Effector memory CD4-positive, alpha-beta T cell (primary cell): Measurements from ENCODE around the gene ARHGAP5.

Experiments used
- DNase-seq, 3 donors: peaks; one replicate each; pipeline ENCODE4 v3.0.0-alpha.2; 2020
- H3K27ac ChIP-seq: 2 replicates; pipeline ENCODE4 v1.7.0; 2013; ENCODE audit warnings: mild to moderate bottlenecking, low read length, moderate library complexity; ENCODE audit not compliant: insufficient read depth, poor library complexity, severe bottlenecking
- H3K27me3 ChIP-seq: replicated peaks from 2 replicates; pipeline ENCODE4 v1.7.0; 2013; ENCODE audit warnings: mild to moderate bottlenecking, low read length; ENCODE audit not compliant: insufficient read depth, control insufficient read depth, poor library complexity, severe bottlenecking
- H3K36me3 ChIP-seq: 2 replicates; pipeline ENCODE4 v1.7.0; 2013; ENCODE audit warnings: mild to moderate bottlenecking, low read length, moderate library complexity; ENCODE audit not compliant: control insufficient read depth, insufficient read depth
- H3K4me1 ChIP-seq: 2 replicates; pipeline ENCODE4 v1.7.0; 2013; ENCODE audit warnings: low read length, mild to moderate bottlenecking; ENCODE audit not compliant: control insufficient read depth, insufficient read depth, poor library complexity, severe bottlenecking
- H3K4me3 ChIP-seq: 2 replicates; pipeline ENCODE4 v1.7.0; 2013; ENCODE audit warnings: low read length, low read depth, mild to moderate bottlenecking; ENCODE audit not compliant: insufficient read depth, poor library complexity, severe bottlenecking
- H3K9me3 ChIP-seq: 2 replicates; pipeline ENCODE4 v1.7.0; 2013; ENCODE audit warnings: mild to moderate bottlenecking, low read length, moderate library complexity; ENCODE audit not compliant: control insufficient read depth
- total RNA-seq, 3 donors: gene quantifications; one replicate each; lab custom pipeline; 2026; lab: John Stamatoyannopoulos, UW

ARHGAP5 gene
- 112 to 155 (median 123) reads per million in 3 donors for total RNA-seq

GRCh38 chr14:32077081-32078022 lies at the start of gene ARHGAP5:
ARHGAP5 (plus strand) TSS chr14:32077304; CDS start chr14:32090670, 13,366 bp downstream.
- H3K9me3 ChIP-seq, result no peaks in the 10 kb centered on the region
- DNase-seq, result peak in 2 of 3 donors; percentile 63 to 64
- H3K27ac ChIP-seq, result peak within 1 kb of the TSS; percentile 71
- peaks cover 11% of the 10 kb centered on the region for H3K4me1 ChIP-seq
- no peaks in the 10 kb centered on the region for H3K27me3 ChIP-seq
- H3K36me3 ChIP-seq, result no peaks in the 10 kb centered on the region
- peak within 1 kb of the TSS; percentile 94 for H3K4me3 ChIP-seq

- no peak overlapping the region for H3K4me3 ChIP-seq
- DNase-seq, result no peak
- no peaks in the 10 kb centered on the region for H3K9me3 ChIP-seq
- no peaks in the 10 kb centered on the region for H3K36me3 ChIP-seq
- no peaks in the 10 kb centered on the region for H3K4me1 ChIP-seq
- H3K27me3 ChIP-seq, result no peaks in the 10 kb centered on the region
- H3K27ac ChIP-seq, result no peak overlapping the region
Measured at GRCh38 chr14:32028599-32028998, 48.5 kb upstream of the ARHGAP5 start.

- Histone ChIP-seq H3K27ac (no peak overlapping the region), H3K4me1 (no peaks in the 10 kb centered on the region), H3K9me3 (no peaks in the 10 kb centered on the region), H3K4me3 (no peak overlapping the region), H3K27me3 (no peaks in the 10 kb centered on the region), H3K36me3 (no peaks in the 10 kb centered on the region)
- DNase-seq, result no peak
Measured at GRCh38 chr14:32033543-32033942, 43.6 kb upstream of the ARHGAP5 start.

GRCh38 chr14:32038876-32039275 lies 38.2 kb upstream of the ARHGAP5 start:
- Histone ChIP-seq H3K4me3 (no peak overlapping the region), H3K4me1 (no peaks in the 10 kb centered on the region), H3K9me3 (no peaks in the 10 kb centered on the region), H3K36me3 (no peaks in the 10 kb centered on the region), H3K27me3 (no peaks in the 10 kb centered on the region), H3K27ac (no peak overlapping the region)
- no peak for DNase-seq

GRCh38 chr14:32039401-32040030 lies 37.6 kb upstream of the ARHGAP5 start:
- H3K9me3 ChIP-seq, result no peaks in the 10 kb centered on the region
- no peak overlapping the region for H3K27ac ChIP-seq
- no peaks in the 10 kb centered on the region for H3K27me3 ChIP-seq
- no peaks in the 10 kb centered on the region for H3K36me3 ChIP-seq
- no peaks in the 10 kb centered on the region for H3K4me1 ChIP-seq
- DNase-seq, result no peak
- H3K4me3 ChIP-seq, result no peak overlapping the region

GRCh38 chr14:32043624-32044023 lies 33.5 kb upstream of the ARHGAP5 start:
- Histone ChIP-seq H3K27me3 (no peaks in the 10 kb centered on the region), H3K36me3 (no peaks in the 10 kb centered on the region), H3K9me3 (no peaks in the 10 kb centered on the region), H3K4me3 (no peak overlapping the region), H3K4me1 (no peaks in the 10 kb centered on the region), H3K27ac (no peak overlapping the region)
- no peak for DNase-seq

GRCh38 chr14:32044454-32044853 lies 32.6 kb upstream of the ARHGAP5 start:
- no peaks in the 10 kb centered on the region for H3K27me3 ChIP-seq

GRCh38 chr14:32047791-32048190 lies 29.3 kb upstream of the ARHGAP5 start:
- Histone ChIP-seq H3K27ac (no peak overlapping the region), H3K36me3 (no peaks in the 10 kb centered on the region), H3K27me3 (no peaks in the 10 kb centered on the region), H3K4me3 (no peak overlapping the region), H3K4me1 (no peaks in the 10 kb centered on the region), H3K9me3 (no peaks in the 10 kb centered on the region)
- DNase-seq, result no peak

More at GRCh38 chr14:32044454-32044853, 32.6 kb upstream of the ARHGAP5 start:
- H3K9me3 ChIP-seq, result no peaks in the 10 kb centered on the region
- no peak overlapping the region for H3K27ac ChIP-seq
- no peak overlapping the region for H3K4me3 ChIP-seq
- no peak for DNase-seq
- H3K36me3 ChIP-seq, result no peaks in the 10 kb centered on the region
- no peaks in the 10 kb centered on the region for H3K4me1 ChIP-seq

- Histone ChIP-seq H3K27me3 (no peaks in the 10 kb centered on the region), H3K4me3 (no peak overlapping the region), H3K9me3 (no peaks in the 10 kb centered on the region), H3K36me3 (no peaks in the 10 kb centered on the region), H3K27ac (no peak overlapping the region), H3K4me1 (no peaks in the 10 kb centered on the region)
- DNase-seq, result no peak
Measured at GRCh38 chr14:32049361-32050088, 27.6 kb upstream of the ARHGAP5 start.
